ENCODE measurements around the gene KLHL29.

KLHL29 gene

DNA sequence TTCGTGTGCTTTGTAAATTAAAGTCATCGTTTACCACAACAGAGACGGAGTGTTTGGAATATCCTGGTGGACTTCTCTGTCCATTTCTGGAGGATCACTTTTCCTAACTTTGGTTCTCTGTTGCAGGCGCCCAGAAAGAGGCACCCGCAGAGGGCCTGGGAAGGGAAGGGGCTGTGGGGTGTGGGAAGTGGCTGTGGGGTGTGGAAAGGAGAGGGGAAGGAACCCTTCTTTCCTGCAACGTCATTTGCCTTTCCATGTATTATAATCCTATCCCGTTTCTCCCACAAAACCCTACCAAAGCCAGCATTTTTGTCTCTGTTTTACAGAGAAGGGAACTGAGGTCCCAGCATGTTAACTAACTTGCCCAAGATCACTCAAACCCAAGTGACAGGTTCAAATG is 210.0 kb downstream of the KLHL29 start:
- Histone ChIP-seq H2AFZ (ENCODE audit: low read length) (no peak overlapping the region), H3K9me3 (ENCODE audit: insufficient read depth, low read depth, low read length) (no peaks in the 10 kb centered on the region), H3K9me2 (replicated peaks; ENCODE audit: low read depth, low read length) (no peaks in the 10 kb centered on the region), H3K79me2 (ENCODE audit: insufficient read depth, low read length) (no peaks in the 10 kb centered on the region), H3K4me2 (ENCODE audit: low read depth, low read length, poor library complexity, severe bottlenecking) (no peak overlapping the region), H3K9ac (ENCODE audit: low read depth, low read length, poor library complexity, severe bottlenecking) (no peak overlapping the region), H3F3A (ENCODE audit: low read depth) (no peaks in the 10 kb centered on the region), H4K20me1 (ENCODE audit: insufficient read depth, low read length, poor library complexity, severe bottlenecking) (no peaks in the 10 kb centered on the region), H3K36me3 (ENCODE audit: insufficient read depth, low read length) (no peaks in the 10 kb centered on the region), H3K27me3 (ENCODE audit: insufficient read depth, low read length, poor library complexity, severe bottlenecking) (no peaks in the 10 kb centered on the region), H3K4me3 (ENCODE audit: low read length, poor library complexity, severe bottlenecking) (no peak overlapping the region), H3K4me1 (ENCODE audit: insufficient read depth, low read length, poor library complexity, severe bottlenecking) (peaks cover 2% of the 10 kb centered on the region)
- TF ChIP-seq EZH2phosphoT487 (IDR thresholded peaks at IDR 0.05; ENCODE audit: borderline replicate concordance), result no peak
- TF ChIP-seq, protein P1, sequence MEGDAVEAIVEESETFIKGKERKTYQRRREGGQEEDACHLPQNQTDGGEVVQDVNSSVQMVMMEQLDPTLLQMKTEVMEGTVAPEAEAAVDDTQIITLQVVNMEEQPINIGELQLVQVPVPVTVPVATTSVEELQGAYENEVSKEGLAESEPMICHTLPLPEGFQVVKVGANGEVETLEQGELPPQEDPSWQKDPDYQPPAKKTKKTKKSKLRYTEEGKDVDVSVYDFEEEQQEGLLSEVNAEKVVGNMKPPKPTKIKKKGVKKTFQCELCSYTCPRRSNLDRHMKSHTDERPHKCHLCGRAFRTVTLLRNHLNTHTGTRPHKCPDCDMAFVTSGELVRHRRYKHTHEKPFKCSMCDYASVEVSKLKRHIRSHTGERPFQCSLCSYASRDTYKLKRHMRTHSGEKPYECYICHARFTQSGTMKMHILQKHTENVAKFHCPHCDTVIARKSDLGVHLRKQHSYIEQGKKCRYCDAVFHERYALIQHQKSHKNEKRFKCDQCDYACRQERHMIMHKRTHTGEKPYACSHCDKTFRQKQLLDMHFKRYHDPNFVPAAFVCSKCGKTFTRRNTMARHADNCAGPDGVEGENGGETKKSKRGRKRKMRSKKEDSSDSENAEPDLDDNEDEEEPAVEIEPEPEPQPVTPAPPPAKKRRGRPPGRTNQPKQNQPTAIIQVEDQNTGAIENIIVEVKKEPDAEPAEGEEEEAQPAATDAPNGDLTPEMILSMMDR (conservative IDR thresholded peaks at IDR 0.05; ENCODE audit: low read length), result no peak

DNA sequence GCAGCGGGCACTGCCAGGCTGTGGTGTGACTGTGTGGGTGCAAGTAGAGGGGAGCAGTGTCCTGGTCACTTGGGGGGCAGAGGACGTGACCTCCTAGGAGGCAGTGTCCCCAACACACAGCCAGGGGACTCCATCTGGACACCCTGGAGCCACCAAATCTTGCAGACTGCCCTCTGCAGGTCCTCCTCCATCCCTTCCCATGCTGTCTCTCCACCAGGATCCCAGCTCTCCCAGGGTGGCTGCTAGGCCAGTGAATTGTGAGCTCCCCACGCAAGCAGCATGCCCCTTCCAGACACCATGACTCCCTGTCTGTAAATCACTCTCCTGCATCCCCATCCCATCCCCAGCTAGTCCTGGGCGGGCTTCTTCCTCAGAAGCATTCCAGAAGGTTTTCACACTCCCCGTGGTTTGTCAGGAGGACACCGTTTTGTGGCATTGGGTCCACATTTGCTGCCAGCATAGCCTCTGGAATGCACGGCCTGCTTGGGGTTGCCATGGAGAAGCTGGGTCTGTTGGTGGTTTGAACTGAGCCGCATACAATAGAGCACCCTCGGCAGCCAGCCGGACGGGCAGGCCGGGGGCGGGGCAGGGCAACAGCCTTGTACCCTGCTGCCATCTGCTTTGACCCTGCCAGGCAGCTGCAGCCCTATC is 210.7 kb downstream of the KLHL29 start:
- Histone ChIP-seq H3K9me3 (ENCODE audit: insufficient read depth, low read depth, low read length) (no peaks in the 10 kb centered on the region), H3K4me2 (ENCODE audit: low read depth, low read length, poor library complexity, severe bottlenecking) (no peak overlapping the region), H3F3A (ENCODE audit: low read depth) (no peaks in the 10 kb centered on the region), H4K20me1 (ENCODE audit: insufficient read depth, low read length, poor library complexity, severe bottlenecking) (no peaks in the 10 kb centered on the region), H3K79me2 (ENCODE audit: insufficient read depth, low read length) (no peaks in the 10 kb centered on the region), H3K9me2 (replicated peaks; ENCODE audit: low read depth, low read length) (no peaks in the 10 kb centered on the region), H2AFZ (ENCODE audit: low read length) (no peak overlapping the region), H3K9ac (ENCODE audit: low read depth, low read length, poor library complexity, severe bottlenecking) (no peak overlapping the region), H3K27me3 (ENCODE audit: insufficient read depth, low read length, poor library complexity, severe bottlenecking) (no peaks in the 10 kb centered on the region), H3K4me3 (ENCODE audit: low read length, poor library complexity, severe bottlenecking) (no peak overlapping the region), H3K36me3 (ENCODE audit: insufficient read depth, low read length) (no peaks in the 10 kb centered on the region), H3K4me1 (ENCODE audit: insufficient read depth, low read length, poor library complexity, severe bottlenecking) (peaks cover 9% of the 10 kb centered on the region)
- TF ChIP-seq EZH2phosphoT487 (IDR thresholded peaks at IDR 0.05; ENCODE audit: borderline replicate concordance), result no peak

DNA sequence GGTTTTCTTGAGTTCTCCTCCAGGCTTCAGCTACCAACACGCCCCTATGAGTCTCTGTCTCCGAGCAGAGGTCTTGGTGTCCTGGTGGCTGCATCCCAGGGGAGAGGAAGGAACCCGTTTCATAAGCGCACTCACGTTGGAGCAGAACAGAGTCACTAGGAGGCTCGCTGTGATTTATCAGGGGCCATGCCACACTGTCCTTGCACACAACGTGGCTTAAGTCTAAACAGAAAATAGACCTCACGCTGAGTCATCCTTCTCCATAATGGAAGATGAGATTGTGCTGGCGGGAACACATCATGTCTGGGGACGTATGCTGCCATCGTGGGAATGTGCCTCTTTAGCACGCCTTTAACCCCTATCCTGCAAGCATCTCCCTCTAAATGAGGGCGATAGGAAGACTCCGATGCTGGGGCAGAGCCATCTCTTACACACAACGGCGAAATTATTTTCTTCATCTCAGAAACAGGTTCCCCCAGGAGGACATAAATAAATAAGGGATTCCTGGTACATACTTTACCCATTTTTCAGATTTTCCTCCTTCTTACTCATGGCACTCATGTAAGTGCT is 211.4 kb downstream of the KLHL29 start:
- H4K20me1 ChIP-seq (ENCODE audit: insufficient read depth, low read length, poor library complexity, severe bottlenecking), result no peaks in the 10 kb centered on the region
- H3K27me3 ChIP-seq (ENCODE audit: insufficient read depth, low read length, poor library complexity, severe bottlenecking), result no peaks in the 10 kb centered on the region
- H3K4me1 ChIP-seq (ENCODE audit: insufficient read depth, low read length, poor library complexity, severe bottlenecking), result peaks cover 16% of the 10 kb centered on the region
- no peak for TF ChIP-seq EZH2phosphoT487 (IDR thresholded peaks at IDR 0.05; ENCODE audit: borderline replicate concordance)
- TF ChIP-seq, protein P1 (conservative IDR thresholded peaks at IDR 0.05; ENCODE audit: low read length), result no peak
- H3K9me3 ChIP-seq (ENCODE audit: insufficient read depth, low read depth, low read length), result no peaks in the 10 kb centered on the region
- H2AFZ ChIP-seq (ENCODE audit: low read length), result no peak overlapping the region
- H3K36me3 ChIP-seq (ENCODE audit: insufficient read depth, low read length), result no peaks in the 10 kb centered on the region
- H3K9me2 ChIP-seq (replicated peaks; ENCODE audit: low read depth, low read length), result no peaks in the 10 kb centered on the region
- no peaks in the 10 kb centered on the region for H3K79me2 ChIP-seq (ENCODE audit: insufficient read depth, low read length)
- H3K4me3 ChIP-seq (ENCODE audit: low read length, poor library complexity, severe bottlenecking), result no peak overlapping the region
- no peak overlapping the region for H3K9ac ChIP-seq (ENCODE audit: low read depth, low read length, poor library complexity, severe bottlenecking)
- no peaks in the 10 kb centered on the region for H3F3A ChIP-seq (ENCODE audit: low read depth)
- no peak overlapping the region for H3K4me2 ChIP-seq (ENCODE audit: low read depth, low read length, poor library complexity, severe bottlenecking)

DNA sequence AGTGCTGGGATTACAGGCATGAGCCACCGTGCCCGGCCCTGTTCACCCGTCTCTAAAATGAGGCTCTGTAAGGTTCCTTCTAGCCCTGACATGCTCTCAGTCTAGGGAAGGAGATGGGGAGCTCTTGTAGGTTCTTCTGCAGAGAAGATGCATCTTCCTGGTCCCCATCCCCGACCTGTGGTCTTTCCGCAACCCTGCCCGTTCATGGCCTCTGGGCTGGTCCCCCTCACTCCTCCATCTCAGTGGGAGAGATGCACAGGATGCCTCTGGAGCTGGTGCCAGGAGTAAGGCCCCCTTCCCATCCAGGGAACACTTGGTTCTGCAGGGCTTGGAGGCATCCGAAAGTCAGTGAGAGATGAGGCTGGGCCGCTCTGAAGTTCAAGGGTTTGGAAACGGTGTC is 212.7 kb downstream of the KLHL29 start:
- Histone ChIP-seq H2AFZ (ENCODE audit: low read length) (no peak overlapping the region), H3K4me1 (ENCODE audit: insufficient read depth, low read length, poor library complexity, severe bottlenecking) (peaks cover 26% of the 10 kb centered on the region), H3K9me3 (ENCODE audit: insufficient read depth, low read depth, low read length) (no peaks in the 10 kb centered on the region), H3K4me2 (ENCODE audit: low read depth, low read length, poor library complexity, severe bottlenecking) (no peak overlapping the region), H3K9ac (ENCODE audit: low read depth, low read length, poor library complexity, severe bottlenecking) (no peak overlapping the region), H3F3A (ENCODE audit: low read depth) (no peaks in the 10 kb centered on the region), H3K27me3 (ENCODE audit: insufficient read depth, low read length, poor library complexity, severe bottlenecking) (no peaks in the 10 kb centered on the region), H3K36me3 (ENCODE audit: insufficient read depth, low read length) (no peaks in the 10 kb centered on the region), H3K9me2 (replicated peaks; ENCODE audit: low read depth, low read length) (no peaks in the 10 kb centered on the region), H3K79me2 (ENCODE audit: insufficient read depth, low read length) (no peaks in the 10 kb centered on the region), H4K20me1 (ENCODE audit: insufficient read depth, low read length, poor library complexity, severe bottlenecking) (no peaks in the 10 kb centered on the region), H3K4me3 (ENCODE audit: low read length, poor library complexity, severe bottlenecking) (no peak overlapping the region)
- TF ChIP-seq, protein P1 (conservative IDR thresholded peaks at IDR 0.05; ENCODE audit: low read length), result no peak
- TF ChIP-seq EZH2phosphoT487 (IDR thresholded peaks at IDR 0.05; ENCODE audit: borderline replicate concordance), result no peak

All from Loucy (cell line).